HepG2 (cell line): ENCODE results near the gene OBSL1. TPM values are rescaled to one million over a fixed set of nuclear protein-coding genes. Genes with fewer than 3 reads are reported as not detected.
A peak's percentile ranks its signal among the peaks of the same experiment; 100 is the strongest.

ENCODE experiments used
- CBFB ChIP-seq: sonication (generic); formaldehyde crosslinking; IDR thresholded peaks from 2 replicates; pipeline ENCODE4 v1.4.0; 2020; ENCODE audit warnings: missing genetic modification reagents
- FOXA3 ChIP-seq: IDR thresholded peaks from 2 replicates; pipeline ENCODE4 v1.6.1; 2016; ENCODE audit warnings: missing genetic modification reagents, missing compliant biosample characterization
- HDAC2 ChIP-seq: sonication (generic); formaldehyde crosslinking; IDR thresholded peaks from 2 replicates; pipeline ENCODE4 v1.4.0; 2020; ENCODE audit warnings: missing genetic modification reagents
- HNF4G ChIP-seq, 2 experiments: sonication (generic) in 1 of 2; formaldehyde crosslinking in 1 of 2; IDR thresholded peaks; 2 replicates each; pipeline versions ENCODE4 v1.4.0 to v1.6.1; 2011 to 2020; ENCODE audit warnings: borderline replicate concordance in 2 of 2, low read depth in 2 of 2, mild to moderate bottlenecking in 2 of 2, low read length in 1 of 2, missing genetic modification reagents in 1 of 2, moderate library complexity in 1 of 2
- MTA1 ChIP-seq: sonication (generic); formaldehyde crosslinking; IDR thresholded peaks from 2 replicates; pipeline ENCODE4 v1.4.0; 2020; ENCODE audit warnings: missing genetic modification reagents, mild to moderate bottlenecking, borderline replicate concordance
- MTERF4 ChIP-seq: sonication (generic); formaldehyde crosslinking; IDR thresholded peaks from 2 replicates; pipeline ENCODE4 v1.8.0; 2023; ENCODE audit warnings: mild to moderate bottlenecking, missing genetic modification reagents
- NR0B2 ChIP-seq: sonication (generic); formaldehyde crosslinking; IDR thresholded peaks from 2 replicates; pipeline ENCODE4 v1.4.0; 2020; ENCODE audit warnings: mild to moderate bottlenecking, missing genetic modification reagents
- NR2C2 ChIP-seq: sonication (generic); formaldehyde crosslinking; IDR thresholded peaks from 2 replicates; pipeline ENCODE4 v1.4.0; 2020; ENCODE audit warnings: missing genetic modification reagents, mild to moderate bottlenecking, moderate library complexity, borderline replicate concordance
- ONECUT2 ChIP-seq: sonication (generic); formaldehyde crosslinking; IDR thresholded peaks from 2 replicates; pipeline ENCODE4 v1.4.0; 2020; ENCODE audit warnings: missing genetic modification reagents
- PITX1 ChIP-seq: sonication (generic); formaldehyde crosslinking; IDR thresholded peaks from 2 replicates; pipeline ENCODE4 v1.5.1; 2020; ENCODE audit warnings: mild to moderate bottlenecking, missing genetic modification reagents
- SRSF9 ChIP-seq: fragments of 200-400 bp; formaldehyde crosslinking; IDR thresholded peaks from 2 replicates; pipeline ENCODE4 v1.6.1; 2018; ENCODE audit warnings: borderline replicate concordance, mild to moderate bottlenecking, low read depth, low read length; ENCODE audit not compliant: insufficient read depth, poor library complexity, severe bottlenecking
- TCF7L2 ChIP-seq: IDR thresholded peaks from 2 replicates; pipeline ENCODE4 v1.6.1; 2011; ENCODE audit warnings: mild to moderate bottlenecking, low read depth, low read length, moderate library complexity
- THAP9 ChIP-seq: sonication (generic); formaldehyde crosslinking; IDR thresholded peaks from 2 replicates; pipeline ENCODE4; 2020; ENCODE audit warnings: missing genetic modification reagents, mild to moderate bottlenecking, borderline replicate concordance
- YY1 ChIP-seq: IDR thresholded peaks from 2 replicates; pipeline ENCODE4 v1.6.1; 2011; ENCODE audit warnings: low read length, low read depth, moderate library complexity, mild to moderate bottlenecking; ENCODE audit not compliant: insufficient read depth, insufficient replicate concordance
- ZHX2 ChIP-seq, 2 experiments: sonication (generic) in 1 of 2; formaldehyde crosslinking in 1 of 2; IDR thresholded peaks; 2 replicates each; pipeline versions ENCODE4 v1.6.1 to v1.9.0; 2014 to 2022; ENCODE audit warnings: antibody characterized with exemption in 1 of 2, borderline replicate concordance in 1 of 2, inconsistent platforms in 1 of 2, low read depth in 1 of 2, missing genetic modification reagents in 1 of 2
- ZNF431 ChIP-seq: sonication (generic); formaldehyde crosslinking; IDR thresholded peaks from 2 replicates; pipeline ENCODE4 v1.9.0; 2022; ENCODE audit warnings: missing genetic modification reagents, low read depth, mild to moderate bottlenecking, borderline replicate concordance
- ZNF660 ChIP-seq: sonication (generic); formaldehyde crosslinking; IDR thresholded peaks from 2 replicates; pipeline ENCODE4 v1.5.1; 2020; ENCODE audit warnings: mild to moderate bottlenecking, low read depth, missing genetic modification reagents, borderline replicate concordance
- ZSCAN30 ChIP-seq: sonication (generic); formaldehyde crosslinking; IDR thresholded peaks from 2 replicates; pipeline ENCODE4 v1.5.0; 2020; ENCODE audit warnings: mild to moderate bottlenecking, missing genetic modification reagents
- polyA plus RNA-seq, 8 experiments: library from polyadenylated mRNA; depleted of rRNA in 3 of 8; stranded (reverse) in 7 of 8; unstranded in 1 of 8; fragments of >200 nt; fragmentation: Illumina TruSeq in 4 of 8; extraction: Trizol in 4 of 8; gene quantifications; 2 replicates each; pipeline versions ENCODE4 v1.2.1 to v1.2.3, GENCODE V29; 2011 to 2016; ENCODE audit warnings: low read depth in 4 of 8, missing spikeins in 1 of 8, mixed read lengths in 1 of 8; ENCODE audit not compliant: insufficient read depth in 1 of 8
- total RNA-seq, 5 experiments: library from RNA; depleted of rRNA; stranded (reverse); fragments of >200 nt; fragmentation: Illumina TruSeq; extraction: Trizol; gene quantifications; 2 replicates each; pipeline ENCODE4 v1.2.3, GENCODE V29; 2016; ENCODE audit warnings: low read depth in 1 of 5

OBSL1 gene
- total and polyA plus RNA-seq, 2 of the 13 experiments (the other 11 are each of a cell fraction or from before 2014, with no cell fraction given) = 86.7 to 218 TPM

DNA sequence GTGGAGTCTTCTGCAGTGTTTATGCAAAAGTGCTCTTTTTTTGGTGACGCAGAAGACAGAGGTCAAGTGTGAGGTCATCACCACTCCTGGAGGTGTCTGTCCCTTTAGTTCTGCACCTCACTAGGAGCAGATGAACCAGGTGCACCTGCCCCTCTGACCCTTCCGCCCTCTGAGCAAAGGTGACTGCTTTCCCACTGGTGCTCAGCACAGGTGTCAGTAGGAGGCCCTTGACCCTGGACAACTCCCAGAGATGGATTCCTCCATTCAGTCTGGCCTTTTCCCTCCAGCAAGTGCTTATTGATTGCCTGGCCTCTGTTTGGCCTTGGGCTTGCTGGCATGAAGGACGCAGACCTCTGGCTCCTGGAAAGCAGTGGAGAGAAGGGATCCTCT lies 47.4 kb upstream of the OBSL1 start (continued):
- TF ChIP-seq NR0B2 = no peak
- TF ChIP-seq ZSCAN30 (CRISPR knock-in tag) = no peak
- TF ChIP-seq MTERF4 (CRISPR knock-in tag) = no peak
- 0 out of 2 replicates have a peak, but pooled peaks have one; percentile 46 for TF ChIP-seq MTA1 (CRISPR knock-in tag)
- no peak for TF ChIP-seq SRSF9
- TF ChIP-seq ZNF431 (CRISPR knock-in tag) = 0 out of 2 replicates have a peak, but pooled peaks have one; percentile 29
- no peak for TF ChIP-seq HDAC2 (CRISPR knock-in tag)
- no peak for TF ChIP-seq THAP9 (CRISPR knock-in tag)
- TF ChIP-seq HNF4G (IDR thresholded peaks at IDR 0.05; ENCODE audit: borderline replicate concordance, low read depth, low read length) = peak; percentile 47; the same call in 1 of the 2 replicates
- TF ChIP-seq HNF4G (CRISPR knock-in tag; IDR thresholded peaks at IDR 0.05; ENCODE audit: borderline replicate concordance, low read depth) = no peak
- peak; percentile 40; the same call in 1 of the 2 replicates for TF ChIP-seq FOXA3 (CRISPR knock-in tag)
- TF ChIP-seq ZNF660 (CRISPR knock-in tag) = no peak
- peak; percentile 40 for TF ChIP-seq YY1
- 0 out of 2 replicates have a peak, but pooled peaks have one; percentile 47 for TF ChIP-seq PITX1
- TF ChIP-seq ONECUT2 (CRISPR knock-in tag) = peak; percentile 82
- TF ChIP-seq NR2C2 = peak; percentile 38; the same call in 1 of the 2 replicates
- TF ChIP-seq CBFB (CRISPR knock-in tag) = no peak
- no peak for TF ChIP-seq ZHX2 (IDR thresholded peaks at IDR 0.05; ENCODE audit: low read depth)
- TF ChIP-seq ZHX2 (CRISPR knock-in tag; IDR thresholded peaks at IDR 0.05; ENCODE audit: borderline replicate concordance) = no peak
- no peak for TF ChIP-seq TCF7L2
